HFFc6 (cell line): ENCODE data around the gene AGR3. TPM values are rescaled to one million over a fixed set of nuclear protein-coding genes. Genes with fewer than 3 reads are reported as not detected.

ENCODE experiments used
- DNase-seq: peaks from one replicate; pipeline ENCODE4 v3.0.0-alpha.2; 2018
- H3K27ac Mint-ChIP-seq: 2 replicates; pipeline ENCODE4 v1.8.0; 2020; ENCODE audit warnings: mild to moderate bottlenecking, mixed read lengths
- H3K27me3 Mint-ChIP-seq: 2 replicates; pipeline ENCODE4 v1.8.0; 2021; ENCODE audit warnings: mild to moderate bottlenecking, moderate library complexity, mixed read lengths; ENCODE audit not compliant: insufficient read depth
- H3K36me3 Mint-ChIP-seq: 2 replicates; pipeline ENCODE4 v1.8.0; 2021; ENCODE audit warnings: low read depth, mixed read lengths
- H3K4me1 Mint-ChIP-seq: 2 replicates; pipeline ENCODE4 v1.8.0; 2020; ENCODE audit warnings: low read depth, mixed read lengths
- H3K4me3 Mint-ChIP-seq: 2 replicates; pipeline ENCODE4 v1.8.0; 2020; ENCODE audit warnings: mild to moderate bottlenecking, moderate library complexity, mixed read lengths
- H3K9me3 Mint-ChIP-seq: 2 replicates; pipeline ENCODE4 v1.8.0; 2020; ENCODE audit warnings: mild to moderate bottlenecking, mixed read lengths
- CTCF ChIP-seq: fragments of 200-600 bp; sonication (generic); IDR thresholded peaks from 2 replicates; pipeline ENCODE4 v1.5.0; 2021; ENCODE audit warnings: antibody characterized with exemption, mild to moderate bottlenecking
- total RNA-seq, 6 experiments: library from RNA; stranded (reverse); fragmentation: NEBNext Ultra II Directional; extraction: Animal tissue kit (Norgen Biotek cat#: 25700); gene quantifications; 2 replicates in 1 of 6; 3 replicates in 5 of 6; pipeline ENCODE4 v1.2.3, GENCODE V29; 2021

Gene AGR3
- total RNA-seq, 6 experiments from 2014 or later = not detected

DNA sequence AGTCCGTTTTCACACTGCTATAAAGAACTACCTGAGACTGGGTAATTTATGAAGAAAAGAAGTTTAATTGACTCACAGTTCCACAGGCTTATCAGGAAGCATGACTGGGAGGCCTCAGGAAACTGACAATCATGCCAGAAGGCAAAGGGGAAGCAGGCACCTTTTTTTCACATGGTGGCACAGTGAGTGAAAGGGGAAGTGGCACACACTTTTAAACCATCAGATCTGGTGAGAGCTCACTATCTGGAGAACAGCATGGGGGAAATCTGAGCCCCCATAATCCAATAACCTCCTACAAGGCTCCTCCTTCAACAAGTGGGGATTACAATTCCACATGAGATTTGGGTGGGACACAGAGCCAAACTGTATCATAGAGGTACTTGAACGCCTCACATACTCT is 30.0 kb downstream of the AGR3 start:
- TF ChIP-seq CTCF = no peak
- Mint-ChIP-seq H3K27ac (no peak overlapping the region), H3K4me3 (no peak overlapping the region), H3K36me3 (no peaks in the 10 kb centered on the region), H3K27me3 (peaks cover 3% of the 10 kb centered on the region), H3K9me3 (no peaks in the 10 kb centered on the region), H3K4me1 (peaks cover 19% of the 10 kb centered on the region)
- DNase-seq = no peak

- H3K36me3 Mint-ChIP-seq = no peaks in the 10 kb centered on the region
- H3K4me1 Mint-ChIP-seq = peaks cover 26% of the 10 kb centered on the region
- DNase-seq = no peak
- no peak overlapping the region for H3K27ac Mint-ChIP-seq
- no peak for TF ChIP-seq CTCF
- peaks cover 3% of the 10 kb centered on the region for H3K27me3 Mint-ChIP-seq
- no peak overlapping the region for H3K4me3 Mint-ChIP-seq
- no peaks in the 10 kb centered on the region for H3K9me3 Mint-ChIP-seq
Observed at GRCh38 chr7:16850614-16851466, 30.9 kb downstream of the AGR3 start.

DNA sequence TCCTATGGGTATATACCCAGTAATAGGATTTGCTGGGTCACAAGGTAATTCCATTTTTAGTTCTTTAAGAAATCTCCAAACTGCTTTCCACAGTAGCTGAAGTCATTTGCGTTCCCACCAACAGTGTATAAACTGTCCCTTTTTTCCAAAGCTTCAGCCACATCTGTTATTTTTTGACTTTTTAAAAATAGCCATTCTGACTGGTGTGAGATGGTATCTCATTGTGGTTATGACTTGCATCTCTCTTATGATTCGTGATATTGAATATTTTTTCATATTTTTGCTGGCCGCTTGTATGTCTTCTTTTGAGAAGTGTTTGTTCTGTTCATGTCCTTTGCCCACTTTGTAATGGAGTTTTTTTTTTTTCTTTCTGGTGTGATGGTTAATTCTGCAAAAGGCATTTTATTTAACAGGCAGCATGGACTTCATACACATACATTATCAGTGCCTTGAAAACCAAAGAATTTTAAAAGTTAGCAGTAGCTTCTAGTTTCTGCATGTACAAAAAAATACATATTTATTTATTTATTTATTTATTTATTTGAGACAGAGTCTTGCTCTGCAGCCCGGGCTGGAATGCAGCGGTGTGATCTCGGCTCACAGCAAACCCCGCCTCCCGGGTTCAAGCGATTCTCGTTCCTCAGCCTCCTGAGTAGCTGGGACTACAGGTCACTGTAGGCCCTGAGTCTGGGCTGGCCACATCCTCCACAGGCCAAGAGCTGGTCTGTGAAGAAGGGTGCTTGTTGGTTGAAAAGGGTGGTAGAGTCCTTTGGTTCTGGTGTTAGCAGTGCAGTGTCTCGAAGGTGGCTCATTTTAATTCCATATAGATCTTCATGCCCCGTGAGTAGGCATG is 32.3 kb downstream of the AGR3 start:
- no peak for TF ChIP-seq CTCF
- peaks cover 26% of the 10 kb centered on the region for H3K4me1 Mint-ChIP-seq
- H3K27ac Mint-ChIP-seq = no peak overlapping the region
- DNase-seq = no peak
- no peaks in the 10 kb centered on the region for H3K9me3 Mint-ChIP-seq
- H3K4me3 Mint-ChIP-seq = no peak overlapping the region
- no peaks in the 10 kb centered on the region for H3K36me3 Mint-ChIP-seq
- H3K27me3 Mint-ChIP-seq = peaks cover 3% of the 10 kb centered on the region

DNA sequence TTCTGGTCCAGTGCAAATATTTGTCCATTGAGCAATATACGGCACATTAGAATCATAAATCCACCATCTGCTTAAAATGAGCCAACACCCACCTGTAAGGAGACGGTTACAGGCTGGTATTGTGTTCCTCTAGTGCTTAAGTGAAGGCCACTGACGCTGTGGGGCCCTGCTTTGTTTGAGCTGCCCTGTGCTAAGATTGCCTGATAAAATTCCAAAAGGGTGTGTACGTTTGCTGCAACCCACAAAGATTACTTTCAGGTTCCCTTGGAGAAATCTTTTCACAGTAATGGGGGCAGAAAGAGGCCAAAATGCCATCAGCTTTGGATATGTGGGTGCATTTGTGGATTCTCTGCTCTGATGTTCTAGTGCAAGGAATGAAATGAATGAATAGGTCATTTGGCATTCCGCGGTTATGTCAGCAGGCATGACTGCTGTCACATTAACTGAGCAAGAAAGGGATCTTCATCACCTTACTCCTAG is 34.4 kb downstream of the AGR3 start:
- peak overlapping the region; percentile 32; the same call in 1 of the 2 replicates for H3K4me3 Mint-ChIP-seq
- no peaks in the 10 kb centered on the region for H3K9me3 Mint-ChIP-seq
- no peaks in the 10 kb centered on the region for H3K36me3 Mint-ChIP-seq
- peaks cover 26% of the 10 kb centered on the region for H3K4me1 Mint-ChIP-seq
- DNase-seq = no peak
- peaks cover 3% of the 10 kb centered on the region for H3K27me3 Mint-ChIP-seq
- H3K27ac Mint-ChIP-seq = no peak overlapping the region
- no peak for TF ChIP-seq CTCF

- Mint-ChIP-seq H3K4me3 (no peak overlapping the region; the same call in 1 of the 2 replicates), H3K27me3 (no peaks in the 10 kb centered on the region), H3K4me1 (peaks cover 31% of the 10 kb centered on the region), H3K36me3 (no peaks in the 10 kb centered on the region), H3K9me3 (no peaks in the 10 kb centered on the region), H3K27ac (no peak overlapping the region)
- no peak for DNase-seq
- TF ChIP-seq CTCF = no peak
Observed at GRCh38 chr7:16846601-16847165, 35.1 kb downstream of the AGR3 start.
